Measurements from ENCODE around the gene PRKG1.

The PRKG1 gene

GRCh38 chr10:51498424-51498823 is 424.1 kb downstream of the PRKG1 start:
- Histone ChIP-seq H3K27me3 (ENCODE audit: low read depth, low read length) (no peaks in the 10 kb centered on the region), H3K9ac (ENCODE audit: low read length) (no peak overlapping the region), H4K20me1 (ENCODE audit: insufficient read depth, low read length) (no peaks in the 10 kb centered on the region), H3K4me1 (ENCODE audit: low read length) (no peaks in the 10 kb centered on the region), H2AFZ (ENCODE audit: low read depth, low read length) (no peak overlapping the region), H3K9me3 (ENCODE audit: insufficient read depth, low read length) (no peaks in the 10 kb centered on the region), H3K27ac (ENCODE audit: low read length) (no peak overlapping the region), H3K36me3 (replicated peaks; ENCODE audit: low read depth, low read length) (no peaks in the 10 kb centered on the region), H3K4me2 (ENCODE audit: low read length) (no peak overlapping the region), H3K4me3 (ENCODE audit: low read length) (no peak overlapping the region), H3K79me2 (ENCODE audit: low read length) (no peaks in the 10 kb centered on the region)
- TF ChIP-seq CTCF (IDR thresholded peaks at IDR 0.05; ENCODE audit: low read depth, low read length) (no peak), EZH2phosphoT487 (IDR thresholded peaks at IDR 0.05; ENCODE audit: low read depth) (no peak)

GRCh38 chr10:51501396-51501795 is 427.1 kb downstream of the PRKG1 start:
- no peaks in the 10 kb centered on the region for H3K27me3 ChIP-seq (ENCODE audit: low read depth, low read length)
- H3K9ac ChIP-seq (ENCODE audit: low read length) = no peak overlapping the region
- no peaks in the 10 kb centered on the region for H3K4me1 ChIP-seq (ENCODE audit: low read length)
- no peaks in the 10 kb centered on the region for H3K79me2 ChIP-seq (ENCODE audit: low read length)
- no peak overlapping the region for H2AFZ ChIP-seq (ENCODE audit: low read depth, low read length)
- H3K4me3 ChIP-seq (ENCODE audit: low read length) = no peak overlapping the region
- H3K27ac ChIP-seq (ENCODE audit: low read length) = no peak overlapping the region
- no peaks in the 10 kb centered on the region for H3K9me3 ChIP-seq (ENCODE audit: insufficient read depth, low read length)
- no peak overlapping the region for H3K4me2 ChIP-seq (ENCODE audit: low read length)
- H3K36me3 ChIP-seq (replicated peaks; ENCODE audit: low read depth, low read length) = no peaks in the 10 kb centered on the region
- TF ChIP-seq CTCF (IDR thresholded peaks at IDR 0.05; ENCODE audit: low read depth, low read length) = no peak
- no peak for TF ChIP-seq EZH2phosphoT487 (IDR thresholded peaks at IDR 0.05; ENCODE audit: low read depth)
- H4K20me1 ChIP-seq (ENCODE audit: insufficient read depth, low read length) = no peaks in the 10 kb centered on the region

GRCh38 chr10:51502124-51502523 is 427.8 kb downstream of the PRKG1 start:
- Histone ChIP-seq H3K4me2 (ENCODE audit: low read length) (no peak overlapping the region), H4K20me1 (ENCODE audit: insufficient read depth, low read length) (no peaks in the 10 kb centered on the region), H2AFZ (ENCODE audit: low read depth, low read length) (no peak overlapping the region), H3K27me3 (ENCODE audit: low read depth, low read length) (no peaks in the 10 kb centered on the region), H3K4me3 (ENCODE audit: low read length) (no peak overlapping the region), H3K9ac (ENCODE audit: low read length) (no peak overlapping the region), H3K79me2 (ENCODE audit: low read length) (no peaks in the 10 kb centered on the region), H3K36me3 (replicated peaks; ENCODE audit: low read depth, low read length) (no peaks in the 10 kb centered on the region), H3K4me1 (ENCODE audit: low read length) (no peaks in the 10 kb centered on the region), H3K27ac (ENCODE audit: low read length) (no peak overlapping the region), H3K9me3 (ENCODE audit: insufficient read depth, low read length) (no peaks in the 10 kb centered on the region)
- no peak for TF ChIP-seq CTCF (IDR thresholded peaks at IDR 0.05; ENCODE audit: low read depth, low read length)

- H3K27me3 ChIP-seq (ENCODE audit: low read depth, low read length) = no peaks in the 10 kb centered on the region
- no peaks in the 10 kb centered on the region for H3K36me3 ChIP-seq (replicated peaks; ENCODE audit: low read depth, low read length)
- H3K4me2 ChIP-seq (ENCODE audit: low read length) = no peak overlapping the region
- H3K9me3 ChIP-seq (ENCODE audit: insufficient read depth, low read length) = no peaks in the 10 kb centered on the region
- no peaks in the 10 kb centered on the region for H3K79me2 ChIP-seq (ENCODE audit: low read length)
- no peaks in the 10 kb centered on the region for H4K20me1 ChIP-seq (ENCODE audit: insufficient read depth, low read length)
- TF ChIP-seq EZH2phosphoT487 (IDR thresholded peaks at IDR 0.05; ENCODE audit: low read depth) = no peak
- no peak for TF ChIP-seq CTCF (IDR thresholded peaks at IDR 0.05; ENCODE audit: low read depth, low read length)
- no peak overlapping the region for H3K27ac ChIP-seq (ENCODE audit: low read length)
- H3K9ac ChIP-seq (ENCODE audit: low read length) = no peak overlapping the region
- H2AFZ ChIP-seq (ENCODE audit: low read depth, low read length) = no peak overlapping the region
- no peaks in the 10 kb centered on the region for H3K4me1 ChIP-seq (ENCODE audit: low read length)
- H3K4me3 ChIP-seq (ENCODE audit: low read length) = no peak overlapping the region
These were observed 429.1 kb downstream of the PRKG1 start for GRCh38 chr10:51503378-51503777.

Data from OCI-LY3 (cell line).